ENCODE measurements around the gene NMT1. TPM values are rescaled to one million over a fixed set of nuclear protein-coding genes. Genes with fewer than 3 reads are reported as not detected.

Gene NMT1
- total and polyA plus RNA-seq, 2 experiments from 2014 or later = 95.6 to 298 TPM

GRCh38 chr17:45096141-45096540 lies 35.0 kb downstream of the NMT1 start:
- Mint-ChIP-seq H3K9me3 (no peaks in the 10 kb centered on the region), H3K4me1 (peaks cover 7% of the 10 kb centered on the region), H3K36me3 (ENCODE audit: low read depth) (peaks cover 82% of the 10 kb centered on the region), H3K27ac (no peak overlapping the region), H3K4me3 (no peak overlapping the region), H3K27me3 (ENCODE audit: insufficient read depth, low read depth, poor library complexity) (peaks cover 7% of the 10 kb centered on the region)
- peaks cover 24% of the 10 kb centered on the region for H3F3A ChIP-seq (replicated peaks; ENCODE audit: low read depth)
- H2AFZ ChIP-seq = no peak overlapping the region
- no peak overlapping the region for H3K4me2 ChIP-seq
- peaks cover 51% of the 10 kb centered on the region for H3K36me3 ChIP-seq (ENCODE audit: insufficient read depth)
- DNase-seq (ENCODE audit: low spot score) (peak; percentile 58), ATAC-seq (no peak; the same call in 2 of the 3 replicates)
- no peaks in the 10 kb centered on the region for H3K4me1 ChIP-seq (ENCODE audit: insufficient read depth)
- H3K79me2 ChIP-seq (replicated peaks; ENCODE audit: insufficient read depth) = no peaks in the 10 kb centered on the region
- no peak for TF ChIP-seq ETS1 (IDR thresholded peaks at IDR 0.05)
- no peak for TF ChIP-seq ZNF114 (CRISPR knock-in tag; IDR thresholded peaks at IDR 0.05)
- TF ChIP-seq EZH2phosphoT487 (IDR thresholded peaks at IDR 0.05; ENCODE audit: unreplicated experiment) = no peak
- TF ChIP-seq POLR2AphosphoS5 (IDR thresholded peaks at IDR 0.05; ENCODE audit: low read depth) = no peak
- peak; percentile 56 to 62 for TF ChIP-seq CTCF (conservative IDR thresholded peaks at IDR 0.05; ENCODE audit: low read depth in 2 of 2)
- TF ChIP-seq REST (IDR thresholded peaks at IDR 0.05; ENCODE audit: unreplicated experiment) = no peak
- TF ChIP-seq CREB1 (CRISPR knock-in tag; IDR thresholded peaks at IDR 0.05; ENCODE audit: low read depth) = no peak
- no peaks in the 10 kb centered on the region for H3K9me2 ChIP-seq (ENCODE audit: insufficient read depth)
- no peaks in the 10 kb centered on the region for H3K27me3 ChIP-seq (ENCODE audit: insufficient read depth)
- H3K27ac ChIP-seq (ENCODE audit: low read depth) = no peak overlapping the region; the same call in 1 of the 2 replicates
- H3K4me3 ChIP-seq = no peak overlapping the region
- H4K20me1 ChIP-seq (replicated peaks; ENCODE audit: insufficient read depth) = peaks cover 28% of the 10 kb centered on the region

GRCh38 chr17:45096926-45097325 lies 35.8 kb downstream of the NMT1 start:
- peaks cover 79% of the 10 kb centered on the region for H3K36me3 Mint-ChIP-seq (ENCODE audit: low read depth)
- peaks cover 50% of the 10 kb centered on the region for H3K36me3 ChIP-seq (ENCODE audit: insufficient read depth)
- no peak for TF ChIP-seq NANOG (IDR thresholded peaks at IDR 0.05; ENCODE audit: borderline replicate concordance)
- TF ChIP-seq STAT1 (IDR thresholded peaks at IDR 0.05; ENCODE audit: unreplicated experiment) = no peak
- no peak for TF ChIP-seq REST (IDR thresholded peaks at IDR 0.05; ENCODE audit: unreplicated experiment)
- no peak for TF ChIP-seq CREB1 (CRISPR knock-in tag; IDR thresholded peaks at IDR 0.05; ENCODE audit: low read depth)
- TF ChIP-seq EZH2phosphoT487 (IDR thresholded peaks at IDR 0.05; ENCODE audit: unreplicated experiment) = no peak
- no peak for TF ChIP-seq ZNF114 (CRISPR knock-in tag; IDR thresholded peaks at IDR 0.05)
- TF ChIP-seq EZH2 (IDR thresholded peaks at IDR 0.05; ENCODE audit: low read depth, unreplicated experiment) = no peak
- TF ChIP-seq ZNF331 (CRISPR knock-in tag; IDR thresholded peaks at IDR 0.05; ENCODE audit: low read depth) = no peak

More at GRCh38 chr17:45096926-45097325, 35.8 kb downstream of the NMT1 start:
- Mint-ChIP-seq H3K4me1 (peaks cover 6% of the 10 kb centered on the region), H3K27me3 (ENCODE audit: insufficient read depth, low read depth, poor library complexity) (peaks cover 7% of the 10 kb centered on the region), H3K9me3 (no peaks in the 10 kb centered on the region), H3K4me3 (no peak overlapping the region), H3K27ac (no peak overlapping the region)
- H3K79me2 ChIP-seq (replicated peaks; ENCODE audit: insufficient read depth) = no peaks in the 10 kb centered on the region
- H3K27me3 ChIP-seq (ENCODE audit: insufficient read depth) = no peaks in the 10 kb centered on the region
- DNase-seq (ENCODE audit: low spot score) = no peak
- H4K20me1 ChIP-seq (replicated peaks; ENCODE audit: insufficient read depth) = peaks cover 28% of the 10 kb centered on the region
- H3K9me2 ChIP-seq (ENCODE audit: insufficient read depth) = no peaks in the 10 kb centered on the region
- no peak overlapping the region for H2AFZ ChIP-seq
- H3K27ac ChIP-seq (ENCODE audit: low read depth) = no peak overlapping the region
- H3F3A ChIP-seq (replicated peaks; ENCODE audit: low read depth) = peaks cover 24% of the 10 kb centered on the region
- H3K4me1 ChIP-seq (ENCODE audit: insufficient read depth) = no peaks in the 10 kb centered on the region
- no peak for ATAC-seq
- no peak overlapping the region for H3K4me3 ChIP-seq
- H3K4me2 ChIP-seq = no peak overlapping the region
